Measurements from ENCODE around the gene PERM1. TPM values are rescaled to one million over a fixed set of nuclear protein-coding genes. Genes with fewer than 3 reads are reported as not detected.

PERM1 gene
- total and polyA plus RNA-seq, 2 of the 8 experiments (the other 6 are each of a cell fraction or from before 2014, with no cell fraction given) = not detected

DNA sequence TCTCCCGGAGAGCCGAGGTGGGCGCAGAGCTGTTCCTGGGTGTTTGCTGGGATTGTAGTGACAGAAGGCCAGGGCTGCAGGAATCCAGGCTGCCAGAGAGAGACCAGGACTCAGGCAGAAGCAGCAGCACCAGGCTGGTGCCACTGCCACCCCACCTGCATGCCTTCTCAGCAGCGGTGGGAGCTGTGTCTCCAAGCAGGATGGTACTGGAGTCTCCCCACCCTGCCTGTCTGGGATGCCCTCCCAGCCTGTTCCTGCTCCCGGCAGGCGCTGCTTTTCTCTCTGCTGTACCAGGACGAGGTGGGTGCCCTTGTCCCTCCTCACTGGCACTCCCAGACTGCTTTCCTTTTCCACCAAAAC is 22.5 kb upstream of the PERM1 start:
- POLR2A ChIA-PET (ENCODE audit: partially characterized antibody) = interaction anchor here (1.2 to 4.2 kb wide), 3 partner anchors 10 to 21 kb away, joined by 3 to 40 read pairs (median 3); partner anchors contain the start of gene ISG15
- Histone ChIP-seq H3K27ac (ENCODE audit: low read depth, low read length) (no peak overlapping the region), H3K4me2 (ENCODE audit: insufficient read depth in 1 of 2, low read depth in 2 of 2, low read length in 2 of 2) (no peak overlapping the region), H4K91ac (replicated peaks; ENCODE audit: insufficient read length, low read length) (no peak overlapping the region), H3K18ac (ENCODE audit: extremely low read depth, low read length) (no peak overlapping the region), H3K4me3 (ENCODE audit: extremely low read depth in 1 of 4, insufficient read depth in 2 of 4, low read depth in 3 of 4, low read length in 4 of 4) (no peak overlapping the region), H3K23ac (ENCODE audit: insufficient read length) (no peak overlapping the region), H3K9ac (replicated peaks in 1 of 4; ENCODE audit: extremely low read depth in 1 of 4, low read depth in 3 of 4, low read length in 3 of 4) (0 out of 7 replicates have a peak overlapping the region, but pooled peaks of 1 of the 4 experiments have one; percentile 10), H3K14ac (ENCODE audit: insufficient read length) (no peak overlapping the region), H3K36me3 (ENCODE audit: control insufficient read depth in 2 of 4, insufficient read depth in 4 of 4, low read length in 3 of 4) (peaks cover 0 to 4% (median 0%) of the 10 kb centered on the region in 4 experiments; a peak in 1 of 8 replicates), H3K4ac (replicated peaks; ENCODE audit: insufficient read length, low read depth, low read length) (peak overlapping the region; percentile 53), H4K5ac (ENCODE audit: insufficient read length, low read depth, low read length) (no peak overlapping the region), H4K8ac (ENCODE audit: extremely low read depth, insufficient read depth, low read length) (no peak overlapping the region), H3K27me3 (replicated peaks in 1 of 4; ENCODE audit: control insufficient read depth in 3 of 4, extremely low read depth in 1 of 4, insufficient read depth in 3 of 4, low read length in 3 of 4) (peaks cover 22 to 57% (median 36%) of the 10 kb centered on the region in 4 experiments), H2BK20ac (ENCODE audit: low read length) (no peak overlapping the region), H2BK5ac (ENCODE audit: low read depth, low read length) (no peak overlapping the region), H2BK12ac (ENCODE audit: low read depth, low read length) (0 out of 2 replicates have a peak overlapping the region, but pooled peaks have one; percentile 1), H4K20me1 (replicated peaks in 1 of 2; ENCODE audit: control insufficient read depth in 1 of 2, insufficient read depth in 2 of 2, low read length in 2 of 2) (peaks cover 0 to 3% of the 10 kb centered on the region in 2 experiments), H3K4me1 (replicated peaks in 1 of 4; ENCODE audit: control insufficient read depth in 3 of 4, insufficient read depth in 4 of 4, low read length in 3 of 4) (peaks cover 0 to 33% (median 11%) of the 10 kb centered on the region in 4 experiments; a peak in 4 of 7 replicates), H3K9me3 (ENCODE audit: insufficient read depth in 2 of 2, low read depth in 1 of 2, low read length in 1 of 2) (no peaks in the 10 kb centered on the region), H2BK15ac (ENCODE audit: low read length) (no peak overlapping the region), H2AFZ (ENCODE audit: low read length) (no peak overlapping the region), H3K79me1 (ENCODE audit: low read depth, low read length) (no peaks in the 10 kb centered on the region), H3K56ac (replicated peaks; ENCODE audit: insufficient read length, low read depth, low read length) (no peak overlapping the region), H3K79me2 (ENCODE audit: control insufficient read depth in 1 of 2, insufficient read depth in 2 of 2, low read length in 2 of 2) (no peaks in the 10 kb centered on the region), H2BK120ac (replicated peaks; ENCODE audit: low read depth, low read length) (no peak overlapping the region), H2AK5ac (ENCODE audit: low read depth, low read length) (no peak overlapping the region), H3K23me2 (ENCODE audit: low read depth, low read length) (peaks cover 8% of the 10 kb centered on the region; the same call in 1 of the 2 replicates)
- FAIRE-seq (no peak), DNase-seq (ENCODE audit: low read depth in 1 of 2, low spot score in 2 of 2) (no peak)
- CTCF ChIA-PET (ENCODE audit: partially characterized antibody) = interaction anchor here (1.4 to 4.5 kb wide), 4 partner anchors 10 to 22 kb away, joined by 6 to 21 read pairs (median 10); partner anchors contain the start of genes ISG15 and PERM1
- 40% methylated on average over 3 of the region's 7 CpGs; no CpG with 5 or more reads in 1 of the 2 experiments for WGBS, 2 experiments (ENCODE audit: extremely low coverage in 1 of 2, insufficient coverage in 1 of 2, insufficient read length in 1 of 2, insufficient replicate concordance in 2 of 2, low coverage in 1 of 2, low lambda C conversion rate in 2 of 2, missing lambda C conversion rate in 1 of 2)
- TF ChIP-seq BACH1 (IDR thresholded peaks at IDR 0.05; ENCODE audit: low read length) (no peak), YY1 (IDR thresholded peaks at IDR 0.05; ENCODE audit: low read depth, low read length) (no peak), TBP (IDR thresholded peaks at IDR 0.05; ENCODE audit: low read depth, low read length) (no peak), KDM5A (IDR thresholded peaks at IDR 0.05; ENCODE audit: low read length) (no peak), BCL11A (IDR thresholded peaks at IDR 0.05; ENCODE audit: low read depth in 2 of 2, low read length in 2 of 2) (no peak), SIRT6 (IDR thresholded peaks at IDR 0.05; ENCODE audit: low read length) (no peak)
